ENCODE results near the gene TMED7. TPM values are rescaled to one million over a fixed set of nuclear protein-coding genes. Genes with fewer than 3 reads are reported as not detected.

The TMED7 gene
- total RNA-seq, 1 donor from 2014 or later = 48.4 TPM

GRCh38 chr5:115607935-115608334 is 17.9 kb downstream of the TMED7 start:
- TF ChIP-seq POLR2A (IDR thresholded peaks at IDR 0.05) (no peak), POLR2AphosphoS5 (IDR thresholded peaks at IDR 0.05; ENCODE audit: insufficient read depth in 1 of 2, low read depth in 1 of 2) (no peak), CTCF (IDR thresholded peaks at IDR 0.05) (no peak)
- no peak overlapping the region for H3K27ac ChIP-seq
- intact Hi-C loops (cut with DNase I) = no loop called here
- H3K36me3 ChIP-seq = no peaks in the 10 kb centered on the region
- peaks cover 6% of the 10 kb centered on the region for H3K4me1 ChIP-seq
- H3K9me3 ChIP-seq = no peaks in the 10 kb centered on the region
- no peaks in the 10 kb centered on the region for H3K27me3 ChIP-seq
- no peak overlapping the region for H3K4me3 ChIP-seq
- no peak for DNase-seq (ENCODE audit: extremely low spot score in 2 of 2)

GRCh38 chr5:115605436-115605835 is 20.4 kb downstream of the TMED7 start:
- intact Hi-C loops (cut with DNase I) = no loop called here
- Histone ChIP-seq H3K9me3 (no peaks in the 10 kb centered on the region), H3K4me1 (peaks cover 24% of the 10 kb centered on the region), H3K27ac (no peak overlapping the region), H3K27me3 (no peaks in the 10 kb centered on the region), H3K4me3 (no peak overlapping the region), H3K36me3 (no peaks in the 10 kb centered on the region)
- no peak for DNase-seq (ENCODE audit: extremely low spot score in 2 of 2)
- no peak for TF ChIP-seq POLR2A (IDR thresholded peaks at IDR 0.05)
- TF ChIP-seq POLR2AphosphoS5 (IDR thresholded peaks at IDR 0.05; ENCODE audit: insufficient read depth in 1 of 2, low read depth in 1 of 2) = no peak
- TF ChIP-seq CTCF (IDR thresholded peaks at IDR 0.05) = no peak

- Histone ChIP-seq H3K4me1 (peaks cover 44% of the 10 kb centered on the region), H3K36me3 (no peaks in the 10 kb centered on the region), H3K27me3 (no peaks in the 10 kb centered on the region), H3K27ac (peak overlapping the region; percentile 98), H3K4me3 (peak overlapping the region; percentile 74 to 93), H3K9me3 (no peaks in the 10 kb centered on the region)
- intact Hi-C loops (cut with DNase I) = no loop called here
- no peak for DNase-seq (ENCODE audit: extremely low spot score in 2 of 2)
- TF ChIP-seq POLR2A (IDR thresholded peaks at IDR 0.05) (no peak), POLR2AphosphoS5 (IDR thresholded peaks at IDR 0.05; ENCODE audit: insufficient read depth in 1 of 2, low read depth in 1 of 2) (no peak), CTCF (IDR thresholded peaks at IDR 0.05) (no peak)
Measured at GRCh38 chr5:115602591-115603125, 23.2 kb downstream of the TMED7 start.

- H3K4me3 ChIP-seq = peak within 1 kb of the TSS; percentile 74 to 93
- no peaks in the 10 kb centered on the region for H3K36me3 ChIP-seq
- DNase-seq (ENCODE audit: extremely low spot score in 2 of 2) = no peak
- peaks cover 44% of the 10 kb centered on the region for H3K4me1 ChIP-seq
- no peaks in the 10 kb centered on the region for H3K9me3 ChIP-seq
- H3K27ac ChIP-seq = peak within 1 kb of the TSS; percentile 98
- no peaks in the 10 kb centered on the region for H3K27me3 ChIP-seq
- intact Hi-C loops (cut with DNase I) = no loop called here
- no peak for TF ChIP-seq POLR2A (IDR thresholded peaks at IDR 0.05)
- no peak for TF ChIP-seq CTCF (IDR thresholded peaks at IDR 0.05)
- peak in 1 of 2 donors; percentile 30 for TF ChIP-seq POLR2AphosphoS5 (IDR thresholded peaks at IDR 0.05; ENCODE audit: insufficient read depth in 1 of 2, low read depth in 1 of 2)
Measured at GRCh38 chr5:115601701-115602590, 23.9 kb downstream of the TMED7 start, which contains the start of gene TICAM2. TSS of gene TICAM2 (minus strand) at chr5:115602479. CDS start at chr5:115581256, 21,223 bp downstream.

DNA sequence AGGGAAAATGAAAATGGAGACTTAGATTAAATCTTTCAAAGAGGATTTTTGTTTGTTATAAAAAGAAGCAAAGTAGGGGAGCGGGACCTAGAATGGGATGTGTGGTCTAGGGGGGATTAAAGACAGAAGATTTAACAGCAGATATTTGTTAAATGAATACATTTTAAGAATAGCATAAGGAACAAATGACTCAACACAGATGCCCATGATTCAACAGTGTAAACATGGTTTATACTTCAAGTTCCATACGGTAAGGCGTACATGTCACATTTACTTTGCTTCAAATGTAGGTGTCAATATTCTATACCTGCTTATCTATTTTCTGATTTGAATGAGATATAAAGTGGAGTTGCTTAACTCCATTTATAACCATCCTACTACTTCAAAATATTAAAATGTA is 25.1 kb downstream of the TMED7 start:
- no peak for DNase-seq (ENCODE audit: extremely low spot score in 2 of 2)
- no peak for TF ChIP-seq POLR2A (IDR thresholded peaks at IDR 0.05)
- TF ChIP-seq POLR2AphosphoS5 (IDR thresholded peaks at IDR 0.05; ENCODE audit: insufficient read depth in 1 of 2, low read depth in 1 of 2) = no peak
- no peak for TF ChIP-seq CTCF (IDR thresholded peaks at IDR 0.05)
- Histone ChIP-seq H3K27ac (peak overlapping the region; percentile 98), H3K27me3 (no peaks in the 10 kb centered on the region), H3K9me3 (no peaks in the 10 kb centered on the region), H3K4me1 (peaks cover 44% of the 10 kb centered on the region), H3K36me3 (no peaks in the 10 kb centered on the region), H3K4me3 (peak overlapping the region in 1 of 2 donors; percentile 74)
- intact Hi-C loops (cut with DNase I) = no loop called here

Measured in vagina (tissue), 2 donors.